Fibroblast of lung (primary cell): Measurements from ENCODE around the gene CLMP. TPM values are rescaled to one million over a fixed set of nuclear protein-coding genes. Genes with fewer than 3 reads are reported as not detected.

Source experiments
- DNase-seq, 2 donors: peaks; one replicate each; pipeline versions ENCODE4 v3.0.0 to v3.0.0-alpha.2; 2010; ENCODE audit warnings: low read depth in 2 of 2
- H2AFZ ChIP-seq: 2 replicates; pipeline ENCODE4 v1.5.1; 2012; ENCODE audit warnings: low read length, control low read depth, inconsistent platforms
- H3K27ac ChIP-seq: 2 replicates; pipeline ENCODE4 v1.5.1; 2011; ENCODE audit warnings: low read length, control low read depth; ENCODE audit not compliant: insufficient read depth
- H3K27me3 ChIP-seq: 2 replicates; pipeline ENCODE4 v1.5.1; 2011; ENCODE audit warnings: mild to moderate bottlenecking, low read length; ENCODE audit not compliant: control insufficient read depth, insufficient read depth
- H3K36me3 ChIP-seq: 2 replicates; pipeline ENCODE4 v1.5.1; 2011; ENCODE audit warnings: low read length; ENCODE audit not compliant: control insufficient read depth, insufficient read depth
- H3K4me1 ChIP-seq: 2 replicates; pipeline ENCODE4 v1.5.1; 2011; ENCODE audit warnings: low read length; ENCODE audit not compliant: control insufficient read depth, insufficient read depth; ENCODE audit errors: extremely low read depth
- H3K4me2 ChIP-seq: 2 replicates; pipeline ENCODE4 v1.5.1; 2011; ENCODE audit warnings: low read length, control low read depth; ENCODE audit not compliant: insufficient read depth; ENCODE audit errors: extremely low read depth
- H3K4me3 ChIP-seq, 4 experiments: fragments of 200-600 bp in 1 of 4; sonication (generic) in 1 of 4; replicated peaks in 1 of 4; 2 replicates each; pipeline ENCODE4 v1.5.1; 2011 to 2016; ENCODE audit warnings: low read length in 4 of 4, low read depth in 3 of 4, mild to moderate bottlenecking in 3 of 4, control low read depth in 2 of 4, inconsistent platforms in 1 of 4, mixed read lengths in 1 of 4; ENCODE audit not compliant: insufficient read depth in 1 of 4; ENCODE audit errors: control extremely low read depth in 1 of 4
- H3K79me2 ChIP-seq: 2 replicates; pipeline ENCODE4 v1.5.1; 2012; ENCODE audit warnings: mild to moderate bottlenecking, low read length, inconsistent platforms; ENCODE audit not compliant: control insufficient read depth, insufficient read depth
- H3K9ac ChIP-seq: 2 replicates; pipeline ENCODE4 v1.5.1; 2011; ENCODE audit warnings: mild to moderate bottlenecking, low read length, control low read depth; ENCODE audit not compliant: insufficient read depth
- H3K9me3 ChIP-seq: 2 replicates; pipeline ENCODE4 v1.5.1; 2012; ENCODE audit warnings: low read depth, low read length; ENCODE audit not compliant: control insufficient read depth, insufficient read depth
- H4K20me1 ChIP-seq: 2 replicates; pipeline ENCODE4 v1.5.1; 2011; ENCODE audit warnings: low read length; ENCODE audit not compliant: control insufficient read depth, insufficient read depth; ENCODE audit errors: extremely low read depth
- CTCF ChIP-seq, 2 donors: IDR thresholded peaks in 1 of 2; conservative IDR thresholded peaks in 1 of 2; 1 replicate in 1 of 2; 2 replicates in 1 of 2; pipeline ENCODE4 v1.5.1; 2011 to 2012; ENCODE audit warnings: low read length in 2 of 2, control low read depth in 1 of 2, inconsistent platforms in 1 of 2, low read depth in 1 of 2, mild to moderate bottlenecking in 1 of 2
- EZH2 ChIP-seq: IDR thresholded peaks from 2 replicates; pipeline ENCODE4 v1.5.1; 2012; ENCODE audit warnings: low read length, control low read depth, mild to moderate bottlenecking; ENCODE audit errors: missing control alignments
- polyA plus RNA-seq, 2 donors: library from polyadenylated mRNA; depleted of rRNA in 1 of 2; stranded (reverse) in 1 of 2; unstranded in 1 of 2; fragments of >200 nt; gene quantifications; 2 replicates each; pipeline ENCODE4 v1.2.1, GENCODE V29; 2011 to 2012; ENCODE audit warnings: missing spikeins in 1 of 2
- total RNA-seq: library from RNA; depleted of rRNA; stranded (reverse); fragments of >200 nt; gene quantifications from 2 replicates; pipeline ENCODE4 v1.2.1, GENCODE V29; 2014

Gene CLMP
- total and polyA plus RNA-seq, 2 donors (not counting 1 experiment from before 2014, with no cell fraction given), result 107 to 243 TPM

- Histone ChIP-seq H3K4me1 (peaks cover 20% of the 10 kb centered on the region), H3K79me2 (peaks cover 7% of the 10 kb centered on the region), H3K27me3 (no peaks in the 10 kb centered on the region), H3K36me3 (no peaks in the 10 kb centered on the region), H3K4me2 (no peak overlapping the region), H3K27ac (no peak overlapping the region), H3K4me3 (no peak overlapping the region), H3K9me3 (no peaks in the 10 kb centered on the region), H4K20me1 (no peaks in the 10 kb centered on the region), H3K9ac (no peak overlapping the region), H2AFZ (no peak overlapping the region)
- DNase-seq, result no peak
- no peak for TF ChIP-seq CTCF (conservative IDR thresholded peaks at IDR 0.05 in 1 of 2, IDR thresholded peaks at IDR 0.05 in 1 of 2; ENCODE audit: low read depth in 1 of 2, low read length in 2 of 2)
- TF ChIP-seq EZH2, result no peak
Observed at GRCh38 chr11:123200264-123200663, 5.2 kb upstream of the CLMP start.

- H3K27ac ChIP-seq, result no peak overlapping the region
Observed at GRCh38 chr11:123197711-123198110, 2.7 kb upstream of the CLMP start.

GRCh38 chr11:123196060-123196714 lies 1.1 kb upstream of the CLMP start:
- peaks cover 46% of the 10 kb centered on the region for H3K79me2 ChIP-seq
- no peaks in the 10 kb centered on the region for H4K20me1 ChIP-seq
- H3K4me1 ChIP-seq, result peaks cover 18% of the 10 kb centered on the region
- no peak for TF ChIP-seq EZH2
- TF ChIP-seq CTCF (conservative IDR thresholded peaks at IDR 0.05 in 1 of 2, IDR thresholded peaks at IDR 0.05 in 1 of 2; ENCODE audit: low read depth in 1 of 2, low read length in 2 of 2), result no peak
- peak overlapping the region; percentile 90 for H3K9ac ChIP-seq
- no peaks in the 10 kb centered on the region for H3K9me3 ChIP-seq
- H3K4me3 ChIP-seq, result peak overlapping the region in 1 of 4 experiments; percentile 50
- H3K27ac ChIP-seq, result peak overlapping the region; percentile 95
- H3K4me2 ChIP-seq, result peak overlapping the region; percentile 79
- H2AFZ ChIP-seq, result no peak overlapping the region
- H3K27me3 ChIP-seq, result no peaks in the 10 kb centered on the region
- no peaks in the 10 kb centered on the region for H3K36me3 ChIP-seq
- no peak for DNase-seq

More at GRCh38 chr11:123197711-123198110, 2.7 kb upstream of the CLMP start:
- no peak overlapping the region for H2AFZ ChIP-seq
- no peak overlapping the region for H3K4me2 ChIP-seq
- peak; percentile 82 to 89 for DNase-seq
- H3K79me2 ChIP-seq, result peaks cover 31% of the 10 kb centered on the region
- no peaks in the 10 kb centered on the region for H3K9me3 ChIP-seq
- TF ChIP-seq CTCF (conservative IDR thresholded peaks at IDR 0.05 in 1 of 2, IDR thresholded peaks at IDR 0.05 in 1 of 2; ENCODE audit: low read depth in 1 of 2, low read length in 2 of 2) (no peak), EZH2 (no peak)
- H4K20me1 ChIP-seq, result no peaks in the 10 kb centered on the region
- H3K36me3 ChIP-seq, result no peaks in the 10 kb centered on the region
- no peak overlapping the region for H3K4me3 ChIP-seq
- no peaks in the 10 kb centered on the region for H3K27me3 ChIP-seq
- no peak overlapping the region for H3K9ac ChIP-seq
- H3K4me1 ChIP-seq, result peaks cover 20% of the 10 kb centered on the region
